DND-41 (cell line): Measurements from ENCODE around the gene ATXN1.

ENCODE experiments used
- ATAC-seq: fragments of 200-7000 bp; cut with Tn5 transposase; 3 replicates; pipeline ENCODE4 v1.9.1; 2021; ENCODE audit warnings: low read depth; ENCODE audit not compliant: insufficient read depth
- DNase-seq: peaks from one replicate; pipeline ENCODE4 v3.0.0-alpha.2; 2020
- H2AFZ ChIP-seq: 2 replicates; pipeline ENCODE4 v1.6.0; 2012; ENCODE audit warnings: low read depth, low read length
- H3K27ac ChIP-seq: 2 replicates; pipeline ENCODE4 v1.5.1; 2012; ENCODE audit warnings: low read length, inconsistent platforms
- H3K27me3 ChIP-seq: fragments of 200-600 bp; sonication (generic); 2 replicates; pipeline ENCODE4 v1.6.0; 2012; ENCODE audit warnings: low read length, mild to moderate bottlenecking, inconsistent platforms; ENCODE audit not compliant: insufficient read depth, poor library complexity
- H3K36me3 ChIP-seq: 2 replicates; pipeline ENCODE4 v1.5.1; 2012; ENCODE audit warnings: low read length, inconsistent platforms; ENCODE audit not compliant: insufficient read depth
- H3K4me1 ChIP-seq: 2 replicates; pipeline ENCODE4 v1.5.1; 2012; ENCODE audit warnings: mild to moderate bottlenecking, low read length; ENCODE audit not compliant: insufficient read depth
- H3K4me2 ChIP-seq: 2 replicates; pipeline ENCODE4 v1.6.0; 2012; ENCODE audit warnings: mild to moderate bottlenecking, moderate library complexity, low read length, inconsistent platforms; ENCODE audit not compliant: insufficient read depth
- H3K4me3 ChIP-seq, 2 experiments: fragments of 200-600 bp in 1 of 2; shearing (Covaris generic) in 1 of 2; 2 replicates each; pipeline ENCODE4 v1.5.1; 2012 to 2016; ENCODE audit warnings: inconsistent platforms in 2 of 2, low read length in 2 of 2, mild to moderate bottlenecking in 2 of 2, low read depth in 1 of 2, moderate library complexity in 1 of 2
- H3K79me2 ChIP-seq: 2 replicates; pipeline ENCODE4 v1.6.0; 2012; ENCODE audit warnings: low read length, inconsistent platforms; ENCODE audit not compliant: insufficient read depth
- H3K9ac ChIP-seq: 2 replicates; pipeline ENCODE4 v1.6.0; 2012; ENCODE audit warnings: low read depth, mild to moderate bottlenecking, inconsistent platforms, low read length, moderate library complexity
- H3K9me3 ChIP-seq: 2 replicates; pipeline ENCODE4 v1.5.1; 2012; ENCODE audit warnings: low read length, moderate library complexity, mild to moderate bottlenecking, inconsistent platforms; ENCODE audit not compliant: insufficient read depth, severe bottlenecking
- H4K20me1 ChIP-seq: 2 replicates; pipeline ENCODE4 v1.6.0; 2012; ENCODE audit warnings: low read length; ENCODE audit not compliant: insufficient read depth
- CTCF ChIP-seq: IDR thresholded peaks from 2 replicates; pipeline ENCODE4 v1.5.1; 2012; ENCODE audit warnings: borderline replicate concordance, low read length, moderate library complexity, mild to moderate bottlenecking; ENCODE audit not compliant: poor library complexity, severe bottlenecking; ENCODE audit errors: extremely low read depth
- EZH2 ChIP-seq: IDR thresholded peaks from 3 replicates; pipeline ENCODE4 v1.6.1; 2012; ENCODE audit warnings: borderline replicate concordance, low read depth, mild to moderate bottlenecking, moderate library complexity, low read length, inconsistent platforms; ENCODE audit not compliant: severe bottlenecking

ATXN1 gene

DNA sequence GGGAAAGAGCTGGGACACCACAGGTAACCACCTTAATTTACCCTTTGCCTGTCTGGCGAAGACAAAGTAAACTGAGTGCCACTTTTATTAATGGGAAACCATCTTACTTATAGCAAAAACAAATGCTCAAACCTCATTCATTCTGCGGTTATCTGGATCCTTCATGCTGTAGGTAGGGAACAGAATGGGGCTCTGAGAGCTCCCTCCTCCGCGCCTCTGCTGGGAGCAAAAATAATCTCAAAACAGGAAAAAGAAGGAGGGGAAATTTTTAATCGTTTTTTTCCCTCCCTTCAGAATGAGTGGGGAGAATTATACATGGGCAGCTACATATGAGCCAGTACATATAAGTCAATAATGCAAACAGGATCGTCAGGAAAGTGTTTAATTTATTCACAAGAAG, 345.6 kb downstream of the ATXN1 start:
- TF ChIP-seq EZH2, result no peak
- no peak for TF ChIP-seq CTCF
- no peak overlapping the region for H3K27ac ChIP-seq
- no peak overlapping the region for H3K9ac ChIP-seq
- no peak overlapping the region for H3K4me2 ChIP-seq
- H3K79me2 ChIP-seq, result no peaks in the 10 kb centered on the region
- H3K9me3 ChIP-seq, result no peaks in the 10 kb centered on the region
- DNase-seq (no peak), ATAC-seq (no peak)
- H3K4me3 ChIP-seq, result no peak overlapping the region
- H3K27me3 ChIP-seq, result no peaks in the 10 kb centered on the region
- no peaks in the 10 kb centered on the region for H4K20me1 ChIP-seq
- no peaks in the 10 kb centered on the region for H3K4me1 ChIP-seq
- H3K36me3 ChIP-seq, result no peaks in the 10 kb centered on the region
- H2AFZ ChIP-seq, result no peak overlapping the region

GRCh38 chr6:16414205-16414604, 347.1 kb downstream of the ATXN1 start:
- Histone ChIP-seq H3K4me2 (no peak overlapping the region), H3K27ac (no peak overlapping the region), H2AFZ (no peak overlapping the region), H3K79me2 (no peaks in the 10 kb centered on the region), H3K4me1 (no peaks in the 10 kb centered on the region), H3K36me3 (no peaks in the 10 kb centered on the region), H3K4me3 (no peak overlapping the region), H3K27me3 (no peaks in the 10 kb centered on the region), H3K9ac (no peak overlapping the region), H3K9me3 (no peaks in the 10 kb centered on the region), H4K20me1 (no peaks in the 10 kb centered on the region)
- DNase-seq (no peak), ATAC-seq (no peak)
- TF ChIP-seq CTCF, result no peak
- no peak for TF ChIP-seq EZH2

GRCh38 chr6:16413399-16413798, 347.9 kb downstream of the ATXN1 start:
- no peak for DNase-seq
- Histone ChIP-seq H3K9me3 (no peaks in the 10 kb centered on the region), H3K79me2 (no peaks in the 10 kb centered on the region), H2AFZ (no peak overlapping the region), H3K36me3 (no peaks in the 10 kb centered on the region), H3K9ac (no peak overlapping the region), H3K27ac (no peak overlapping the region), H3K27me3 (no peaks in the 10 kb centered on the region), H4K20me1 (no peaks in the 10 kb centered on the region), H3K4me1 (no peaks in the 10 kb centered on the region), H3K4me2 (no peak overlapping the region), H3K4me3 (no peak overlapping the region)
- TF ChIP-seq CTCF (no peak), EZH2 (no peak)
- ATAC-seq, result no peak

DNA sequence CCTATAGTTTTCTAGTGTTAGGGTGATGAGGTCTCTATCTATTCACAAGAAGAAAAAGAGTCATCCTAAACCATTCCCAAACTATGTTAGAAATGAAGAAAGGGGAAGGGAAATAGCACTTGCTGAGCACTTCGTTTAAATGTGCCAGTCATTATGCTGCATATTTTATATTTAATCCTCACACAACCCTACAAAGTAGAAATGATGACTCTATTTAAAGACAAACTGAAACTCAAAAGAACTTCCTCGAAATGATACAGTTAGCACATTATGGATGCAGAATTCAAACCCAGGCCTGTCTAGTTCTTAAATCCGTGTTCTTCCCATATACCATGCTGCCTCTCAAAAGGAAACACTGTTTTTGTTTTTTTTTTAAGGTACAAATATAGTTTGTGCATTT, 348.3 kb downstream of the ATXN1 start:
- no peak overlapping the region for H3K9ac ChIP-seq
- H3K36me3 ChIP-seq, result no peaks in the 10 kb centered on the region
- ATAC-seq (no peak), DNase-seq (no peak)
- H3K4me2 ChIP-seq, result no peak overlapping the region
- no peaks in the 10 kb centered on the region for H3K9me3 ChIP-seq
- no peak overlapping the region for H2AFZ ChIP-seq
- no peaks in the 10 kb centered on the region for H3K4me1 ChIP-seq
- no peak for TF ChIP-seq EZH2
- no peak for TF ChIP-seq CTCF
- H4K20me1 ChIP-seq, result no peaks in the 10 kb centered on the region
- H3K27me3 ChIP-seq, result no peaks in the 10 kb centered on the region
- no peak overlapping the region for H3K4me3 ChIP-seq
- no peak overlapping the region for H3K27ac ChIP-seq
- H3K79me2 ChIP-seq, result no peaks in the 10 kb centered on the region
